Upper lobe of left lung (tissue), 4 donors: Measurements from ENCODE around the gene VPS13D.

Source experiments
- CTCF ChIP-seq, 6 experiments: fragments of 450-650 bp in 4 of 6; fragments of 200-600 bp in 2 of 6; sonication (generic) in 2 of 6; IDR thresholded peaks; one replicate each; pipeline ENCODE4 v1.5.1; 2016 to 2019; ENCODE audit warnings: antibody characterized with exemption in 6 of 6
- EP300 ChIP-seq, 4 donors: sonication (generic); formaldehyde crosslinking; IDR thresholded peaks; one replicate each; pipeline ENCODE4 v1.5.1; 2017; ENCODE audit warnings: antibody characterized with exemption in 4 of 4, control low read depth in 2 of 4
- POLR2A ChIP-seq, 4 donors: fragments of 450-650 bp; IDR thresholded peaks; one replicate each; pipeline ENCODE4 v1.5.1; 2016 to 2017; ENCODE audit warnings: antibody characterized with exemption in 4 of 4, mild to moderate bottlenecking in 2 of 4

DNA sequence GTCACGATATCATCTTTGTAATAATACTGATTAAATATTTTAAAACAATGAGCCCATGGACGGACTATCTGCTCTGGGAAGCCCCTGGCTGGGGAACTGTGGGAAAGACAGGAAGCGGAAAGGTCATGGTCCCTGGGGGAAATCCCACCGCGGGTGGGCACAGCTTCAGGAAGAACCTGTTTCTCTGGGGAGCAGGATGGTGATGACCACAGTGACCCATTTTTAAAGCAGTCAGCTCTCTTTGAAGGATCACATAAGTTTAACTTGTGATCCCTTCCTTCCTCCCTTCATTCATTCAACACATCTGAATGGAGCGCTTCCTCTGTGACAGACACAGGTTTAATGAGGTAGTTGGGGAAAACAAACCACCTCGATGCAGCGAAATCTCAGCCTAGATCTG lies 315.2 kb downstream of the VPS13D start:
- no peak for TF ChIP-seq POLR2A (IDR thresholded peaks at IDR 0.05)
- TF ChIP-seq CTCF (IDR thresholded peaks at IDR 0.05): no peak
- no peak for TF ChIP-seq EP300 (IDR thresholded peaks at IDR 0.05)
